Esophagus squamous epithelium (tissue), 5 donors: ENCODE data around the gene ADRM1. TPM values are rescaled to one million over a fixed set of nuclear protein-coding genes. Genes with fewer than 3 reads are reported as not detected.

Experiments used
- DNase-seq: peaks from one replicate; lab custom pipeline; 2025; lab: John Stamatoyannopoulos, UW
- H3K27ac ChIP-seq, 4 donors: fragments of 200-600 bp; sonication (generic); one replicate each; pipeline ENCODE4 v1.5.1; 2016 to 2019; ENCODE audit warnings: mild to moderate bottlenecking in 1 of 4
- H3K27me3 ChIP-seq, 4 donors: fragments of 200-600 bp; sonication (generic); 1 replicate in 3 of 4; 2 replicates in 1 of 4; pipeline versions ENCODE4 v1.5.1 to v1.6.0; 2017 to 2021; ENCODE audit warnings: antibody characterized with exemption in 1 of 4
- H3K36me3 ChIP-seq, 3 donors: fragments of 200-600 bp; sonication (generic); one replicate each; pipeline ENCODE4 v1.5.1; 2016 to 2019
- H3K4me1 ChIP-seq, 3 donors: fragments of 200-600 bp; sonication (generic); one replicate each; pipeline ENCODE4 v1.5.1; 2017 to 2019
- H3K4me3 ChIP-seq, 4 donors: fragments of 200-600 bp; sonication (generic); 1 replicate in 3 of 4; 2 replicates in 1 of 4; pipeline ENCODE4 v1.5.1; 2016 to 2019; ENCODE audit warnings: mild to moderate bottlenecking in 2 of 4, moderate library complexity in 1 of 4
- H3K9me3 ChIP-seq, 3 donors: fragments of 200-600 bp; sonication (generic); one replicate each; pipeline ENCODE4 v1.5.1; 2016 to 2019
- POLR2A ChIP-seq, 4 donors: fragments of 450-650 bp; IDR thresholded peaks; one replicate each; pipeline ENCODE4 v1.6.1; 2017; ENCODE audit warnings: antibody characterized with exemption in 4 of 4, mild to moderate bottlenecking in 4 of 4, moderate library complexity in 3 of 4
- WGBS, 2 donors: methylation state at CpG; one replicate each; pipeline ENCODE4 v1.1.5; 2018; 5-methylcytosine and 5-hydroxymethylcytosine counted together
- intact Hi-C: fragments of 100-400 bp; cut with DNase I; formaldehyde crosslinking; loops from one replicate; pipeline ENCODE4 v1.15.0; 2022
- total RNA-seq, 4 donors: library from RNA; depleted of rRNA; stranded (reverse); fragments of >200 nt; gene quantifications; one replicate each; pipeline ENCODE4 v1.1.0, GENCODE V29; 2016
- TF ChIP-seq, protein P1 (sequence below), 6 experiments: fragments of 450-650 bp in 4 of 6; fragments of 200-600 bp in 2 of 6; sonication (generic) in 2 of 6; IDR thresholded peaks; one replicate each; pipeline ENCODE4 v1.5.1; 2016 to 2019; ENCODE audit warnings: antibody characterized with exemption in 6 of 6, mild to moderate bottlenecking in 4 of 6, moderate library complexity in 4 of 6
- donor health status: DM: yes; HTN: yes; CAD: no.

Gene ADRM1
- total RNA-seq, 4 donors from 2014 or later: 126 to 173 (median 133) TPM

GRCh38 chr20:62291251-62292066, 11.3 kb upstream of the ADRM1 start:
- Histone ChIP-seq H3K4me1 (peaks cover 0 to 16% (median 8%) of the 10 kb centered on the region in 3 donors), H3K36me3 (peaks cover 5 to 100% (median 24%) of the 10 kb centered on the region in 3 donors), H3K4me3 (no peak overlapping the region), H3K27me3 (no peaks in the 10 kb centered on the region), H3K27ac (no peak overlapping the region), H3K9me3 (no peaks in the 10 kb centered on the region)
- DNase-seq: no peak
- TF ChIP-seq, protein P1, sequence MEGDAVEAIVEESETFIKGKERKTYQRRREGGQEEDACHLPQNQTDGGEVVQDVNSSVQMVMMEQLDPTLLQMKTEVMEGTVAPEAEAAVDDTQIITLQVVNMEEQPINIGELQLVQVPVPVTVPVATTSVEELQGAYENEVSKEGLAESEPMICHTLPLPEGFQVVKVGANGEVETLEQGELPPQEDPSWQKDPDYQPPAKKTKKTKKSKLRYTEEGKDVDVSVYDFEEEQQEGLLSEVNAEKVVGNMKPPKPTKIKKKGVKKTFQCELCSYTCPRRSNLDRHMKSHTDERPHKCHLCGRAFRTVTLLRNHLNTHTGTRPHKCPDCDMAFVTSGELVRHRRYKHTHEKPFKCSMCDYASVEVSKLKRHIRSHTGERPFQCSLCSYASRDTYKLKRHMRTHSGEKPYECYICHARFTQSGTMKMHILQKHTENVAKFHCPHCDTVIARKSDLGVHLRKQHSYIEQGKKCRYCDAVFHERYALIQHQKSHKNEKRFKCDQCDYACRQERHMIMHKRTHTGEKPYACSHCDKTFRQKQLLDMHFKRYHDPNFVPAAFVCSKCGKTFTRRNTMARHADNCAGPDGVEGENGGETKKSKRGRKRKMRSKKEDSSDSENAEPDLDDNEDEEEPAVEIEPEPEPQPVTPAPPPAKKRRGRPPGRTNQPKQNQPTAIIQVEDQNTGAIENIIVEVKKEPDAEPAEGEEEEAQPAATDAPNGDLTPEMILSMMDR (IDR thresholded peaks at IDR 0.05): no peak
- no peak for TF ChIP-seq POLR2A (IDR thresholded peaks at IDR 0.05)
- WGBS, 2 donors: 88 to 95% methylated on average over 7 to 11 of the region's 29 CpGs
- intact Hi-C loops: no loop called here

DNA sequence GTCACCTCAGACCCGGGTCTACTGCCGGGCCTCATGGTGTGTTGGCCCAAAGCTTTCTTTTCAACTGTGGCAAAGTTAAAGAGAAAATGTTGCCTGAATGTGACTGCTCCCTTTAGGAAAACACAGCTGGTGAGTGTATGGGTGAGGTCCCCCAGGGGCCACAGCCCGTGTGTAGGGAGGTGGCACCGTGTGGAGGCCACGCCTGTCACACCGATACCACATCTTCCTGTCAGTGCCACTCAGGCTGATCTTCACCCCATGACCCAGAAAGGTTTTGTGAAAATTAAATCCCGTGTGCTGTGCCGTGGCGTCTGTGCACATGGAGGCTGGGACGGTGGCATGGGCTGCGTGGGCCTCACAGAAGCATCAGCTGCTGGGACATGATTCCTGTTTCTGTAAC, 10.7 kb upstream of the ADRM1 start:
- 86 to 89% methylated on average over 5 to 11 of the region's 11 CpGs for WGBS, 2 donors
- peaks cover 5 to 100% (median 20%) of the 10 kb centered on the region in 3 donors for H3K36me3 ChIP-seq
- no peak for TF ChIP-seq POLR2A (IDR thresholded peaks at IDR 0.05)
- TF ChIP-seq, protein P1 (IDR thresholded peaks at IDR 0.05): no peak
- H3K9me3 ChIP-seq: no peaks in the 10 kb centered on the region
- peaks cover 0 to 16% (median 6%) of the 10 kb centered on the region in 3 donors for H3K4me1 ChIP-seq
- H3K4me3 ChIP-seq: no peak overlapping the region
- no peak overlapping the region for H3K27ac ChIP-seq
- DNase-seq: no peak
- intact Hi-C loops: no loop called here
- H3K27me3 ChIP-seq: no peaks in the 10 kb centered on the region

- intact Hi-C loops: no loop called here
- Histone ChIP-seq H3K27me3 (no peaks in the 10 kb centered on the region), H3K36me3 (peaks cover 7 to 100% (median 25%) of the 10 kb centered on the region in 3 donors), H3K4me1 (peaks cover 0 to 10% (median 0%) of the 10 kb centered on the region in 3 donors), H3K27ac (no peak overlapping the region), H3K9me3 (no peaks in the 10 kb centered on the region), H3K4me3 (no peak overlapping the region)
- WGBS, 2 donors: 88 to 91% methylated on average over 13 to 16 of the region's 20 CpGs
- no peak for DNase-seq
- TF ChIP-seq, protein P1 (IDR thresholded peaks at IDR 0.05): no peak
- TF ChIP-seq POLR2A (IDR thresholded peaks at IDR 0.05): no peak
Measured at GRCh38 chr20:62293111-62293784, 9.5 kb upstream of the ADRM1 start.

DNA sequence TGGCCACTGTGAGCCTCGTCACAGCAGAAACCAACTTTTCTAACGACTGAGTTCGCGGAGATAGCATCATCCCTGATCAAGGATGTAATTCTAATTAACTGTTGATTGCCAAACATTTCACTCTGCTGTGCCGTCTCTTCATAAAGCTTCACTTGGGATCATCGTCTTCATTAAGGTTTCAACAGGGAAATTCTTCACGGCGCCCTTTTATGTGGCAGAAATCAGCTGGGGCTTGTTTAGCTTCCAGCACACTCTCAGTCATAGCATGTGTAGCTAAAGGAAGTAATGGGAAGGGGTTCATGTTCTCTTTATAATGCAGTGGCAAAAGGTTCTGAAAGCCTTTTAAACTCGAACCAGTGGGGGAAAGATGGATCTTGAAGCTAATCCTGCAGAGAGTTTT, 8.9 kb upstream of the ADRM1 start:
- H3K27ac ChIP-seq: no peak overlapping the region
- H3K27me3 ChIP-seq: no peaks in the 10 kb centered on the region
- no peaks in the 10 kb centered on the region for H3K9me3 ChIP-seq
- H3K4me1 ChIP-seq: peaks cover 0 to 10% (median 0%) of the 10 kb centered on the region in 3 donors
- 85 to 88% methylated on average over 9 of the region's 9 CpGs for WGBS, 2 donors
- intact Hi-C loops: no loop called here
- no peak for DNase-seq
- no peak overlapping the region for H3K4me3 ChIP-seq
- TF ChIP-seq, protein P1 (IDR thresholded peaks at IDR 0.05): no peak
- no peak for TF ChIP-seq POLR2A (IDR thresholded peaks at IDR 0.05)
- peaks cover 7 to 100% (median 25%) of the 10 kb centered on the region in 3 donors for H3K36me3 ChIP-seq

DNA sequence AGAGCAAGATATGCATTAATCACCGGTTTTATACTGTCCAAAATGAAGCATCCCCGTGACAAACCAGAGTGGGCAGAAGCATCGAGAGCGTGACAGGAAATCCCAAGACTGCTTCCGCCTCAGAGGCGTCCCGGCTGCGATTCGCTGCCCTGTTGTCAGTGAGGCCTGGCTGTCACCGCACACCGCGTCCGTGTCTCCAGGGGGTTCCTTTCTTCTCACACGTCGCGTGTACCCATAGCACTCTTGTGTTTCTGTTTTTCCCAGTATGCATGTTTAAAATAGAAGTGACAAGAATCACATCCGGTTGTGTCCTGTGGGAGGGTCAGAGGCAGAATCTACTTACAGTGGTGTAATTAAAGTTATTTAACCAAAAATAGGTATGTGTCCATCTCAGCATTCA, 8.3 kb upstream of the ADRM1 start:
- no peak overlapping the region for H3K27ac ChIP-seq
- 82 to 87% methylated on average over 17 of the region's 17 CpGs for WGBS, 2 donors
- intact Hi-C loops: no loop called here
- no peak overlapping the region for H3K4me3 ChIP-seq
- DNase-seq: no peak
- H3K36me3 ChIP-seq: peaks cover 7 to 97% (median 25%) of the 10 kb centered on the region in 3 donors
- H3K27me3 ChIP-seq: no peaks in the 10 kb centered on the region
- peaks cover 0 to 10% (median 0%) of the 10 kb centered on the region in 3 donors for H3K4me1 ChIP-seq
- no peaks in the 10 kb centered on the region for H3K9me3 ChIP-seq
- TF ChIP-seq POLR2A (IDR thresholded peaks at IDR 0.05): no peak
